ENCODE results near the gene PTPRG. TPM values are rescaled to one million over a fixed set of nuclear protein-coding genes. Genes with fewer than 3 reads are reported as not detected.

The PTPRG gene
- total RNA-seq, 2 donors from 2014 or later, result 23.9 to 31.6 TPM

- Histone ChIP-seq H3K27me3 (no peaks in the 10 kb centered on the region), H3K4me3 (no peak overlapping the region), H3K27ac (no peak overlapping the region), H3K4me1 (peaks cover 13% of the 10 kb centered on the region), H3K36me3 (replicated peaks in 1 of 2; ENCODE audit: insufficient read depth in 1 of 2, low read depth in 2 of 2) (no peaks in the 10 kb centered on the region), H3K9me3 (no peaks in the 10 kb centered on the region)
- DNase-seq, result no peak
- TF ChIP-seq, protein P1, sequence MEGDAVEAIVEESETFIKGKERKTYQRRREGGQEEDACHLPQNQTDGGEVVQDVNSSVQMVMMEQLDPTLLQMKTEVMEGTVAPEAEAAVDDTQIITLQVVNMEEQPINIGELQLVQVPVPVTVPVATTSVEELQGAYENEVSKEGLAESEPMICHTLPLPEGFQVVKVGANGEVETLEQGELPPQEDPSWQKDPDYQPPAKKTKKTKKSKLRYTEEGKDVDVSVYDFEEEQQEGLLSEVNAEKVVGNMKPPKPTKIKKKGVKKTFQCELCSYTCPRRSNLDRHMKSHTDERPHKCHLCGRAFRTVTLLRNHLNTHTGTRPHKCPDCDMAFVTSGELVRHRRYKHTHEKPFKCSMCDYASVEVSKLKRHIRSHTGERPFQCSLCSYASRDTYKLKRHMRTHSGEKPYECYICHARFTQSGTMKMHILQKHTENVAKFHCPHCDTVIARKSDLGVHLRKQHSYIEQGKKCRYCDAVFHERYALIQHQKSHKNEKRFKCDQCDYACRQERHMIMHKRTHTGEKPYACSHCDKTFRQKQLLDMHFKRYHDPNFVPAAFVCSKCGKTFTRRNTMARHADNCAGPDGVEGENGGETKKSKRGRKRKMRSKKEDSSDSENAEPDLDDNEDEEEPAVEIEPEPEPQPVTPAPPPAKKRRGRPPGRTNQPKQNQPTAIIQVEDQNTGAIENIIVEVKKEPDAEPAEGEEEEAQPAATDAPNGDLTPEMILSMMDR (IDR thresholded peaks at IDR 0.05), result no peak
- TF ChIP-seq POLR2A (IDR thresholded peaks at IDR 0.05), result no peak
- WGBS, 2 donors, result 92 to 97% methylated on average over 5 of the region's 5 CpGs
- intact Hi-C loops (cut with DNase I), result no loop called here
- no peak for ATAC-seq
Measured at GRCh38 chr3:61681636-61682035, 120.3 kb downstream of the PTPRG start.

DNA sequence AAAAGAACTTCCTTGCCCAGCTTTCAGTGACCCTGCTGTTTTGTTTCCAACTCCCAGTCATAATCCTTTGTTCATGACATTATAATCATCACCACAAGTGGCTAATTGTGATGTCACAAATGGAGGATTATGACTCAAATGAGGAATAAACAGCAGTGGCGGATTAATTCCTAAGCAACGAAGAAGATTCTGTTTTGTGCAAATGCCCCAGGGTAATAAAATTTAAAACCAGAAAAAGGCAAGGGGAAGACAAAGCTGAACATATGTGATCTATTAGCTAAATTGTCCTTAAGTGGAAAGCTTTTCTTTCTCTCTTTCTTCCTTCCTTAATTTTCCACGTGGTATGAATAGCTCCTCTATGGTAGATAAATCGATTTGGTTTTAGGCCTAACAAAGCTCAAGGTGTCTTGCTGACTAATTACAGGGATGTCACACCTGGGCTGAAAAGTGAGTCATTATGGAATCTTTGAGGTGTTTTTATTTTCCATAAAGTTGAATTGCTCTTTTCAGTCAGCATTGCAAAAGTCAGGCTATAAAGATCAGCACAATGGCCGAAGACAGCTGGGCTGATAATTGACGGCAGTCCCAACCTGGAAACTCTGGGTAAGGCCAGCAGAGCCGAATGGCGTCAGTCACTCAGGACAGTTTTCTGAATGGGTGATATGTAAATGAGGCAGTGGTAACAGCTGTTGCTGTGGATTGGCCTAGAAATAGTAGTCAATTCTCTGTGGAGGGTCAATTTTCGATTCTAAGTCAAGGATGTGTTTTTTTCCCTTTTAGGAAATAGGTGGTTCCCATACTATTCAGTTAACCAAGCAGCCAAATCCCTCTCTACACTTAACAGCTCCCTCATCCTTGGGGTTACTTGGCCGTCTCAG lies 121.5 kb downstream of the PTPRG start:
- Histone ChIP-seq H3K27me3 (no peaks in the 10 kb centered on the region), H3K4me3 (no peak overlapping the region), H3K27ac (no peak overlapping the region), H3K36me3 (replicated peaks in 1 of 2; ENCODE audit: insufficient read depth in 1 of 2, low read depth in 2 of 2) (no peaks in the 10 kb centered on the region), H3K9me3 (no peaks in the 10 kb centered on the region), H3K4me1 (peaks cover 13% of the 10 kb centered on the region)
- intact Hi-C loops (cut with DNase I), result no loop called here
- WGBS, 2 donors, result 75 to 82% methylated on average over 10 of the region's 10 CpGs
- ATAC-seq (no peak), DNase-seq (no peak)
- TF ChIP-seq POLR2A (IDR thresholded peaks at IDR 0.05), result no peak
- TF ChIP-seq, protein P1 (IDR thresholded peaks at IDR 0.05), result no peak

DNA sequence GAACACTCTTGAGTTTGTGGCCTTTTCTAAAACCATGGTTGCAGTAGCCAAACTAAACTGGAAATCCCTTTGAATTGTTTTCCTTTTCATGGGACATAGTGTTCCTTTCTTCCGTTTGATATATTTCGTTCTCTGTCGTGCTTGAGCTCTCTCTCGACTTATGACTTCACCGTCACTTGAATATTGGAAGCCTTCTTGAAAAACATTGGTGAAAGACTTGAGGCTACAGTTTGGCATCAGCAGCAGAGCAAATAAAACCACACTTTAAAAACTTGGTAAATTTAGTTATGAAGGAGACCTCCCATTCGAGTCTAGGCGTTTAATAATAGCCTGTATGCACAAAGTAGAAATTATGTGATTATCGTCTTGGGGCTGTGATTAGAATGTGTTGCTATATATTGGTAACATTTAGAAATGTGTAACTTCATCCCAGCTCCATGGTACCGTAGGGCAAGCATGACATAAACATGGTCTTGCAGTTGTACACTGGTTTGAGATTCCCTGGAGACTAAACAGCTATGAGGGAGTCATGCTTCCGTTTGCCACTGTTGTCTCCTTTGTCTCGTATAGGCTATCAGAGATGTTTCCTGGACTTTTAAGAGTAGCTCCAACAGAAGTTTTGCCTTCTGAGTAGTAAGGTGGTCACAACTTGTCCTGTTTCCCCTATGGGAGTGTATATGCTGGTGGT lies 122.3 kb downstream of the PTPRG start:
- TF ChIP-seq, protein P1 (IDR thresholded peaks at IDR 0.05), result no peak
- TF ChIP-seq POLR2A (IDR thresholded peaks at IDR 0.05), result no peak
- no peak for DNase-seq
- H3K9me3 ChIP-seq, result no peaks in the 10 kb centered on the region
- 86 to 90% methylated on average over 11 of the region's 11 CpGs for WGBS, 2 donors
- no peak for ATAC-seq
- H3K36me3 ChIP-seq (replicated peaks in 1 of 2; ENCODE audit: insufficient read depth in 1 of 2, low read depth in 2 of 2), result no peaks in the 10 kb centered on the region
- H3K4me1 ChIP-seq, result peaks cover 13% of the 10 kb centered on the region
- no peak overlapping the region for H3K27ac ChIP-seq
- H3K27me3 ChIP-seq, result no peaks in the 10 kb centered on the region
- no peak overlapping the region for H3K4me3 ChIP-seq
- intact Hi-C loops (cut with DNase I), result no loop called here

DNA sequence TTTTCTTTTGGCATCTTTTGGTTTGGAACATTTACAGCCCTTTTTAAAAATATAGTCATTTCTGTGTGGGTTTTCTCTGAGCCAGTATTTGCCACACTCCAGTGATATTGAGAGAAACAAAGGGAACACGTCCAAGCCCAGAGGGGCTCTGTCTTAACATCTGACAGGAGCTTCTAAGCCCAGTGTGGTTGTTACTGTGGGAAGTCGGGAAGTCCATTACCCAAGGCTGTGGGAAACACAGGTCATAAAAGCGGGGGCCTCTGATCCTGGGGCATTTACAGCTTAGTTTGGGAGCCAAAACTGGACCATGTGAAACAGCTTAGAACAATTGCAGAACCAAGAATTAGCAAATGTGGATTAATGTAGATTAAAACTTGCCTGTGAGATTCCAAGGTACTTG lies 123.0 kb downstream of the PTPRG start:
- ATAC-seq (no peak), DNase-seq (no peak)
- no peaks in the 10 kb centered on the region for H3K9me3 ChIP-seq
- H3K27me3 ChIP-seq, result no peaks in the 10 kb centered on the region
- TF ChIP-seq, protein P1 (IDR thresholded peaks at IDR 0.05), result no peak
- TF ChIP-seq POLR2A (IDR thresholded peaks at IDR 0.05), result no peak
- H3K4me3 ChIP-seq, result no peak overlapping the region
- H3K27ac ChIP-seq, result no peak overlapping the region
- intact Hi-C loops (cut with DNase I), result no loop called here
- peaks cover 13% of the 10 kb centered on the region for H3K4me1 ChIP-seq
- 83 to 90% methylated on average over 3 of the region's 3 CpGs for WGBS, 2 donors
- no peaks in the 10 kb centered on the region for H3K36me3 ChIP-seq (replicated peaks in 1 of 2; ENCODE audit: insufficient read depth in 1 of 2, low read depth in 2 of 2)

Data from body of pancreas (tissue), 4 donors.